ACC112 (cell line): ENCODE data around the gene DDX31.

Experiments used
- H2AFZ ChIP-seq: fragments of 200-600 bp; sonication (generic); one replicate; pipeline ENCODE4 v1.6.0; 2017; ENCODE audit warnings: antibody characterized with exemption, low read length; ENCODE audit not compliant: unreplicated experiment
- H3K27ac ChIP-seq: fragments of 200-600 bp; sonication (generic); 2 replicates; pipeline ENCODE4 v1.5.1; 2014; ENCODE audit warnings: low read depth, mild to moderate bottlenecking, antibody characterized with exemption, low read length, moderate library complexity
- H3K27me3 ChIP-seq: fragments of 200-600 bp; sonication (generic); 2 replicates; pipeline ENCODE4 v1.6.1; 2014; ENCODE audit warnings: mild to moderate bottlenecking, antibody characterized with exemption, low read length, moderate library complexity, mixed read lengths; ENCODE audit not compliant: insufficient read depth
- H3K36me3 ChIP-seq: fragments of 200-600 bp; sonication (generic); 2 replicates; pipeline ENCODE4 v1.6.1; 2016; ENCODE audit warnings: mild to moderate bottlenecking, antibody characterized with exemption, low read length, moderate library complexity, mixed read lengths; ENCODE audit not compliant: insufficient read depth
- H3K4me1 ChIP-seq: fragments of 200-600 bp; sonication (generic); one replicate; pipeline ENCODE4 v1.6.1; 2016; ENCODE audit warnings: low read length, mixed read lengths; ENCODE audit not compliant: insufficient read depth, unreplicated experiment, control insufficient read depth
- H3K4me3 ChIP-seq: fragments of 200-600 bp; sonication (generic); 2 replicates; pipeline ENCODE4 v1.5.1; 2014; ENCODE audit warnings: mild to moderate bottlenecking, low read depth, low read length
- H3K79me2 ChIP-seq: fragments of 200-600 bp; sonication (generic); one replicate; pipeline ENCODE4 v1.6.0; 2016; ENCODE audit warnings: low read length; ENCODE audit not compliant: control insufficient read depth, unreplicated experiment, insufficient read depth

Gene DDX31

DNA sequence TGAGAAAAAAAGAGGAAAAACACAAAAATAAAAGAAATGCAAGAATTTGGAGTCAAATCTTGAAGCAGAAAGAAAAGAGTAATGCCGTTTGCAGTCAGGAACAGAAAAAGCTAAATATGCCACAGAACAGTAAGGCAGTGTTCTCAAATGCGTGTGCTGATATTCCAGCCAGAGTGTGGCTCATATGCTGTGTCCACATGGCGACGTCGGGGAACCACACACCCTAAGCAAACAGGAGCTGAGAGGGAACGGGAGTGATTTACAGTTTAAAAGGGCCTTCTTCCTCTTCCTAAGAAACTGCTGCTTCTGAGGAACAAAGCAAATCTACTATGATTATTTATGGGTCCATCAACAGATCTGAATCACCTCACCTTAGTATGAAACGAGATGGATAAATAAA is 42.7 kb downstream of the DDX31 start:
- Histone ChIP-seq H3K36me3 (peaks cover 34% of the 10 kb centered on the region), H3K4me3 (no peak overlapping the region), H3K27ac (no peak overlapping the region), H3K27me3 (no peaks in the 10 kb centered on the region), H3K79me2 (no peaks in the 10 kb centered on the region), H3K4me1 (peaks cover 16% of the 10 kb centered on the region), H2AFZ (no peak overlapping the region)

- Histone ChIP-seq H3K36me3 (peaks cover 34% of the 10 kb centered on the region), H3K79me2 (no peaks in the 10 kb centered on the region), H3K27ac (no peak overlapping the region), H3K4me1 (peaks cover 11% of the 10 kb centered on the region), H3K4me3 (no peak overlapping the region), H3K27me3 (no peaks in the 10 kb centered on the region), H2AFZ (no peak overlapping the region)
Measured at GRCh38 chr9:132626285-132626684, 43.5 kb downstream of the DDX31 start.

- Histone ChIP-seq H3K4me1 (peaks cover 7% of the 10 kb centered on the region), H3K36me3 (peaks cover 13% of the 10 kb centered on the region), H2AFZ (no peak overlapping the region), H3K27ac (no peak overlapping the region), H3K4me3 (no peak overlapping the region), H3K79me2 (no peaks in the 10 kb centered on the region), H3K27me3 (no peaks in the 10 kb centered on the region)
Measured at GRCh38 chr9:132622159-132622558, 47.6 kb downstream of the DDX31 start.

DNA sequence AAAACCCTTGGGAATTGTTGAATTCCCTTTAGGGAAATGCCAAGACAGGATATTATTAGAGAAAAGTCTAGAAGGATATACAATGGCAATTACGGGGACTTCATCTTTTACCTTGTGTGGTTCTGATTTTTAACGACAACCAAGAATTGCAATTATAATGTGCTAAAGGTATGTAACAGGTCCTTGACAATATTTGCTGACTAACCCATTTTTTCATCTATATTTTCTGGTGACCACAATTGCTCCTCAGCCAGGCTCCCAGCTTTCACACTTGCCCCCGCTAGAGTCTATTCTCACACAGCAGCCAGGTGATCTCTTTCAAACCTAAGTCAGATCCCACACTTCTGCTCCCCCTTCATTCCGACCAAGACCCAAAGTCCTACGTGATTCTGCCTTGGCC is 53.1 kb downstream of the DDX31 start:
- Histone ChIP-seq H2AFZ (no peak overlapping the region), H3K4me3 (no peak overlapping the region), H3K27me3 (no peaks in the 10 kb centered on the region), H3K27ac (no peak overlapping the region), H3K4me1 (no peaks in the 10 kb centered on the region), H3K79me2 (no peaks in the 10 kb centered on the region), H3K36me3 (peaks cover 16% of the 10 kb centered on the region)

- H3K27ac ChIP-seq, result no peak overlapping the region
- H2AFZ ChIP-seq, result no peak overlapping the region
- H3K79me2 ChIP-seq, result no peaks in the 10 kb centered on the region
- no peaks in the 10 kb centered on the region for H3K27me3 ChIP-seq
- peaks cover under 1% of the 10 kb centered on the region for H3K4me1 ChIP-seq
- H3K36me3 ChIP-seq, result peaks cover 19% of the 10 kb centered on the region; the same call in 1 of the 2 replicates
- H3K4me3 ChIP-seq, result no peak overlapping the region
Measured at GRCh38 chr9:132615774-132616173, 54.0 kb downstream of the DDX31 start.

- no peaks in the 10 kb centered on the region for H3K27me3 ChIP-seq
Measured at GRCh38 chr9:132614324-132614723, 55.5 kb downstream of the DDX31 start.

GRCh38 chr9:132610661-132611060 is 59.1 kb downstream of the DDX31 start:
- Histone ChIP-seq H3K27ac (peak overlapping the region; percentile 85), H2AFZ (no peak overlapping the region), H3K27me3 (no peaks in the 10 kb centered on the region), H3K79me2 (no peaks in the 10 kb centered on the region), H3K4me1 (peaks cover 14% of the 10 kb centered on the region), H3K36me3 (peaks cover 17% of the 10 kb centered on the region), H3K4me3 (no peak overlapping the region)

More at GRCh38 chr9:132614324-132614723, 55.5 kb downstream of the DDX31 start:
- Histone ChIP-seq H3K79me2 (no peaks in the 10 kb centered on the region), H3K4me3 (no peak overlapping the region), H3K36me3 (peaks cover 17% of the 10 kb centered on the region; the same call in 1 of the 2 replicates), H3K4me1 (peaks cover 11% of the 10 kb centered on the region), H3K27ac (no peak overlapping the region), H2AFZ (no peak overlapping the region)

GRCh38 chr9:132609829-132610228 is 60.0 kb downstream of the DDX31 start:
- peaks cover 14% of the 10 kb centered on the region for H3K36me3 ChIP-seq
- peak overlapping the region; percentile 85 for H3K27ac ChIP-seq
- no peaks in the 10 kb centered on the region for H3K79me2 ChIP-seq

GRCh38 chr9:132609184-132609583 is 60.6 kb downstream of the DDX31 start:
- H3K79me2 ChIP-seq, result no peaks in the 10 kb centered on the region
- peaks cover 14% of the 10 kb centered on the region for H3K4me1 ChIP-seq
- no peaks in the 10 kb centered on the region for H3K27me3 ChIP-seq
- no peak overlapping the region for H2AFZ ChIP-seq
- peak overlapping the region; percentile 85 for H3K27ac ChIP-seq
- H3K4me3 ChIP-seq, result no peak overlapping the region
- H3K36me3 ChIP-seq, result peaks cover 14% of the 10 kb centered on the region; the same call in 1 of the 2 replicates

More at GRCh38 chr9:132609829-132610228, 60.0 kb downstream of the DDX31 start:
- H3K4me1 ChIP-seq, result peaks cover 14% of the 10 kb centered on the region
- H3K4me3 ChIP-seq, result no peak overlapping the region
- no peak overlapping the region for H2AFZ ChIP-seq
- no peaks in the 10 kb centered on the region for H3K27me3 ChIP-seq

DNA sequence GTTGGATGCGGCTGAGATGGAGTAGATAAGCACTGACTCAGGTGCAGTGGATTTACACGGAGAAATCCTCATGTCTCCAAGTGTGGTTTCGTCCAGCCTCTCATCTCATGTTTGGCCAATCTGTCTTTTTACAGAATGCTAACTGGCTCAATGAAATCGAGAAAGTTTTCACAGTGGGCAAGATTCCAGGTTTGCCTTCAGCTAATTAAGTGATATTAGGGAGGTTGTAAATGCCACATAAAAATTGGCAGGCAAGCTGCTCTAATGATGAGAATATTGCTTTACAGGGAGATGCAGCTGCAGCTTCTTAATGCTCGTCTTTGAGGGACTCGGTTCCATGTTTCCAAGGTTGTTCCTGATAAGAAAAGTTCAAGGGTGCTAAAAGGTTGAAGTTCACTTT is 63.7 kb downstream of the DDX31 start:
- H3K79me2 ChIP-seq, result no peaks in the 10 kb centered on the region
- peaks cover 9% of the 10 kb centered on the region; the same call in 1 of the 2 replicates for H3K36me3 ChIP-seq
- H3K27me3 ChIP-seq, result no peaks in the 10 kb centered on the region
- H3K27ac ChIP-seq, result no peak overlapping the region
- H2AFZ ChIP-seq, result no peak overlapping the region
- H3K4me1 ChIP-seq, result peaks cover 18% of the 10 kb centered on the region
- H3K4me3 ChIP-seq, result no peak overlapping the region

GRCh38 chr9:132605387-132605786 is 64.4 kb downstream of the DDX31 start:
- H3K79me2 ChIP-seq, result no peaks in the 10 kb centered on the region

More at GRCh38 chr9:132605387-132605786, 64.4 kb downstream of the DDX31 start:
- H3K4me3 ChIP-seq, result no peak overlapping the region
- H3K27ac ChIP-seq, result no peak overlapping the region
- H3K36me3 ChIP-seq, result peaks cover 9% of the 10 kb centered on the region; the same call in 1 of the 2 replicates
- no peak overlapping the region for H2AFZ ChIP-seq
- peaks cover 14% of the 10 kb centered on the region for H3K4me1 ChIP-seq
- no peaks in the 10 kb centered on the region for H3K27me3 ChIP-seq
